ENCODE data around the gene CREG1. TPM values are rescaled to one million over a fixed set of nuclear protein-coding genes. Genes with fewer than 3 reads are reported as not detected.

Gene CREG1
- polyA plus RNA-seq, 1 donor from 2014 or later, result 62.9 TPM

DNA sequence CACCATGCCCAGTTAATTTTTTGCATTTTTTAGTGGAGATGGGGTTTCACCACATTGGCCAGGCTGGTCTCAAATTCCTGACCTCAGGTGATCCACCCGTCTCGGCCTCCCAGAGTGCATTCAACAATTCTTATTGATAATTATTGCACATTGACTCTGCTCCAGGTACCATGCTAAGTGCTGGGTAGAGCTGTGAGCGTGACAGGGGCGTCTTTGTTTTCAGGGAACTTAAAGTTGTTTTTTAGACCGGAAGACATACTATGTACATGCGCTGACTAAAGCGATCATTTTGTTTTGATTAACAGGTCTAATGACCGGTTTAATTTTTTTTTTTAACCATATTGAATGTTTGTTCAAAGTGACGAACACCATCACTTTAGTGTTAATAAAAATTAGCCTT lies 39.3 kb downstream of the CREG1 start:
- no peak for TF ChIP-seq SMC3 (conservative IDR thresholded peaks at IDR 0.05; ENCODE audit: poor library complexity)
- no peak for TF ChIP-seq EP300 (conservative IDR thresholded peaks at IDR 0.05; ENCODE audit: poor library complexity, severe bottlenecking)
- no peak for TF ChIP-seq MXI1 (conservative IDR thresholded peaks at IDR 0.05; ENCODE audit: poor library complexity, severe bottlenecking)
- TF ChIP-seq, protein P1, sequence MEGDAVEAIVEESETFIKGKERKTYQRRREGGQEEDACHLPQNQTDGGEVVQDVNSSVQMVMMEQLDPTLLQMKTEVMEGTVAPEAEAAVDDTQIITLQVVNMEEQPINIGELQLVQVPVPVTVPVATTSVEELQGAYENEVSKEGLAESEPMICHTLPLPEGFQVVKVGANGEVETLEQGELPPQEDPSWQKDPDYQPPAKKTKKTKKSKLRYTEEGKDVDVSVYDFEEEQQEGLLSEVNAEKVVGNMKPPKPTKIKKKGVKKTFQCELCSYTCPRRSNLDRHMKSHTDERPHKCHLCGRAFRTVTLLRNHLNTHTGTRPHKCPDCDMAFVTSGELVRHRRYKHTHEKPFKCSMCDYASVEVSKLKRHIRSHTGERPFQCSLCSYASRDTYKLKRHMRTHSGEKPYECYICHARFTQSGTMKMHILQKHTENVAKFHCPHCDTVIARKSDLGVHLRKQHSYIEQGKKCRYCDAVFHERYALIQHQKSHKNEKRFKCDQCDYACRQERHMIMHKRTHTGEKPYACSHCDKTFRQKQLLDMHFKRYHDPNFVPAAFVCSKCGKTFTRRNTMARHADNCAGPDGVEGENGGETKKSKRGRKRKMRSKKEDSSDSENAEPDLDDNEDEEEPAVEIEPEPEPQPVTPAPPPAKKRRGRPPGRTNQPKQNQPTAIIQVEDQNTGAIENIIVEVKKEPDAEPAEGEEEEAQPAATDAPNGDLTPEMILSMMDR (IDR thresholded peaks at IDR 0.05; ENCODE audit: poor library complexity, severe bottlenecking), result no peak
- TF ChIP-seq RAD21 (conservative IDR thresholded peaks at IDR 0.05), result no peak
- TF ChIP-seq REST (IDR thresholded peaks at IDR 0.05; ENCODE audit: borderline replicate concordance), result no peak
- no peak for TF ChIP-seq TAF1 (IDR thresholded peaks at IDR 0.05; ENCODE audit: low read depth)
- TF ChIP-seq POLR2AphosphoS5 (IDR thresholded peaks at IDR 0.05), result no peak
- TF ChIP-seq EZH2 (IDR thresholded peaks at IDR 0.05; ENCODE audit: borderline replicate concordance, insufficient read depth, low read length, poor library complexity, severe bottlenecking), result no peak
- Histone ChIP-seq H3K9me3 (ENCODE audit: low read length) (no peaks in the 10 kb centered on the region), H3K36me3 (ENCODE audit: insufficient read depth, low read length) (no peaks in the 10 kb centered on the region), H3K79me2 (replicated peaks; ENCODE audit: insufficient read depth, low read length) (no peaks in the 10 kb centered on the region), H2AFZ (ENCODE audit: low read depth, low read length) (no peak overlapping the region), H3K4me2 (ENCODE audit: low read length) (no peak overlapping the region), H4K20me1 (ENCODE audit: insufficient read depth) (no peaks in the 10 kb centered on the region), H3K27ac (ENCODE audit: low read length) (no peak overlapping the region), H3F3A (ENCODE audit: insufficient read depth, low read length, poor library complexity, severe bottlenecking) (no peaks in the 10 kb centered on the region), H3K27me3 (ENCODE audit: insufficient read depth, low read depth, low read length) (no peaks in the 10 kb centered on the region), H3K9me2 (ENCODE audit: insufficient read depth, low read length) (no peaks in the 10 kb centered on the region), H3K9ac (ENCODE audit: low read length) (no peak overlapping the region), H3K4me3 (ENCODE audit: low read length) (no peak overlapping the region)

DNA sequence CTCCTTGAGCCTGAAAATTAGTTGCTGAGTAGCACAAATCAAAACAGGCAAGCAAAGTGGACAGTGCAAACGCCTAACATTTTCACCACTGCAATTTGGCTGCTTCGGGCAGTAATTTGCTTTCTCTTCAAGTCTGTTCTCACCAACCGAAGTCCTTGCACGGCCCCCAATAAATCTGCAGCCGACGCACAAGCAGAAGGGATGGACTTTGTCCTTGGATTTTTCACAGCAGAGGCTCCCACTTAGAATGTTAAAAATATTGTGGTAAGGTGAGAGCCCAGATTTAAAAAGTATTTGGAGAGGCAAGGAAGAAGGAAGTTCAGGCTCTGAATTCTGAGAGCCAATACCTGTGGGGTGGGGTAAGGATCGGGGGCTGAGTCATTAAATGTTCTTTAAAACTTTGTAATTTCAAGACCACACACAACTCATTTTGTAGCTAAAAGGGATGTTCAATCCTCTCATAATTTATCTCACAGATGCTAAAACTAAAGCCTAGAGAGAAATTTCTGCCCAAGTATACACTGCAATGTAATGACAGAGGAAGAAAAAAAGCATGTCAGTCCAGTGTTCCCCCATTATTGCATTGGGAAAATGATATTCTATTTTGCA lies 41.4 kb downstream of the CREG1 start:
- Histone ChIP-seq H3K9me2 (ENCODE audit: insufficient read depth, low read length) (no peaks in the 10 kb centered on the region), H3K4me2 (ENCODE audit: low read length) (no peak overlapping the region), H3K27me3 (ENCODE audit: insufficient read depth, low read depth, low read length) (no peaks in the 10 kb centered on the region), H3K27ac (ENCODE audit: low read length) (no peak overlapping the region), H3K4me3 (ENCODE audit: low read length) (no peak overlapping the region), H3K9me3 (ENCODE audit: low read length) (no peaks in the 10 kb centered on the region), H2AFZ (ENCODE audit: low read depth, low read length) (no peak overlapping the region), H3F3A (ENCODE audit: insufficient read depth, low read length, poor library complexity, severe bottlenecking) (no peaks in the 10 kb centered on the region), H3K9ac (ENCODE audit: low read length) (no peak overlapping the region), H3K79me2 (replicated peaks; ENCODE audit: insufficient read depth, low read length) (no peaks in the 10 kb centered on the region), H3K36me3 (ENCODE audit: insufficient read depth, low read length) (no peaks in the 10 kb centered on the region), H4K20me1 (ENCODE audit: insufficient read depth) (no peaks in the 10 kb centered on the region)
- TF ChIP-seq TAF1 (IDR thresholded peaks at IDR 0.05; ENCODE audit: low read depth), result no peak
- TF ChIP-seq RAD21 (conservative IDR thresholded peaks at IDR 0.05), result no peak
- TF ChIP-seq SMC3 (conservative IDR thresholded peaks at IDR 0.05; ENCODE audit: poor library complexity), result no peak
- no peak for TF ChIP-seq MXI1 (conservative IDR thresholded peaks at IDR 0.05; ENCODE audit: poor library complexity, severe bottlenecking)
- no peak for TF ChIP-seq EZH2 (IDR thresholded peaks at IDR 0.05; ENCODE audit: borderline replicate concordance, insufficient read depth, low read length, poor library complexity, severe bottlenecking)
- TF ChIP-seq REST (IDR thresholded peaks at IDR 0.05; ENCODE audit: borderline replicate concordance), result no peak
- no peak for TF ChIP-seq POLR2AphosphoS5 (IDR thresholded peaks at IDR 0.05)
- TF ChIP-seq EP300 (conservative IDR thresholded peaks at IDR 0.05; ENCODE audit: poor library complexity, severe bottlenecking), result no peak
- TF ChIP-seq, protein P1 (IDR thresholded peaks at IDR 0.05; ENCODE audit: poor library complexity, severe bottlenecking), result no peak
